ENCODE data around the gene HERPUD1. TPM values are rescaled to one million over a fixed set of nuclear protein-coding genes. Genes with fewer than 3 reads are reported as not detected.

Gene HERPUD1
- total RNA-seq, 1 donor from 2014 or later, result 42.1 TPM

DNA sequence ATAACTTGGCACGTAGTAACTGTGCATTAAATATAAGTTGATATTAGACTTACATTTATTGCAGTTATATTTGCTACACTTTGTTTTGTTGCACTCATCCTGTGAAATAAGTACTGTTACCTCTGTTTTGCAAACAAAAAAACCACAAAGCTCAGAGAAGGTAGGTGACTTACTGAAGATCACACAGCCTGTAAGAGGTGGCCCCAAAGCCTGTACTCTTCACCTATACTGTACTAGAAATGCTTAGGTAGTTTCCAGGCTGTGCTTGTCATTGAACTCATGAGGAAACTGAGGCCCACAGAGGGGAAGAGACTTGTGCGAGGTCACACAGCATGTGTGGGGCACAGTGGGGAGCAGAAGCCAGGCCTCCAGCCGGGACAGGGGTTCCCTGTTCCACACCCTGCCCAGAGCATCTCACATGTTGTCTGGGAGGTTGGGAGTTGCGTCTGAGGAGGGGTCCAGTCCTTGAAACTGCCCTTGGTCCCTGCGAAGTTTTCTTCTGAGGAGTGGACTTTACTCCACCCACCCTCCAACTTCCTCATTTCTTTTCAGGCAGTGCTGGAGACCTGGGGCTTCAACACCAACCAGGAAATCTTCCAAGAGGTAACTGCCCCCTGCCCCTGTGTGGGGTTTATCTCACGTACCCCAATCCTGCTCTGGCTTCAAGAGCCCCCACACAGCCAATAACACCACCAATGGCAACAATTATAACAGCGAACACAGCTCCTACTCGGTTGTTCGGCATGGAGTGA is 42.8 kb downstream of the HERPUD1 start:
- DNase-seq (ENCODE audit: low read depth), result no peak
- no peak for TF ChIP-seq CTCF (conservative IDR thresholded peaks at IDR 0.05; ENCODE audit: low read depth, low read length)

DNA sequence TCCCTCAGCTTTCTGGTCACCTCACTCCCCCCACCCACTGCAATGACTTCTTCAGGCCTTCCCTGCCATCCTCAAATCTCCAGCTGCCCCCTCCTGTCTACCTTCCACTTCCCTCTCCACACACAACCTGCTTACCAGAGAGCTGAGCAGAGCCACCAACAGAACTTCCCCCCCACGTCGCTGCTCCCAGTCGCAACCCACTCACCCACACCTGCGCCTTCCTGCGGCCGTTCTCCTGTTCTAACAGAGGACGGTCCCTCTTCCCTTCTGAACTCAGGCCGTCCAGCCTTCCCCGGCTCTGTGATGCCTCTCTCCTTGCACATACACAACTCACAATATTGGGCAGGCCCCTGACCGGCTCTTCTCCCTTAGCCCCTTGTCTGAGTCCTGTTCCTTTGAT is 43.8 kb downstream of the HERPUD1 start:
- DNase-seq (ENCODE audit: low read depth), result no peak
- TF ChIP-seq CTCF (conservative IDR thresholded peaks at IDR 0.05; ENCODE audit: low read depth, low read length), result no peak
- H3K4me3 ChIP-seq (ENCODE audit: low read depth, low read length), result no peak overlapping the region

More for the DNA sequence above, 42.8 kb downstream of the HERPUD1 start:
- no peak overlapping the region for H3K4me3 ChIP-seq (ENCODE audit: low read depth, low read length)

DNA sequence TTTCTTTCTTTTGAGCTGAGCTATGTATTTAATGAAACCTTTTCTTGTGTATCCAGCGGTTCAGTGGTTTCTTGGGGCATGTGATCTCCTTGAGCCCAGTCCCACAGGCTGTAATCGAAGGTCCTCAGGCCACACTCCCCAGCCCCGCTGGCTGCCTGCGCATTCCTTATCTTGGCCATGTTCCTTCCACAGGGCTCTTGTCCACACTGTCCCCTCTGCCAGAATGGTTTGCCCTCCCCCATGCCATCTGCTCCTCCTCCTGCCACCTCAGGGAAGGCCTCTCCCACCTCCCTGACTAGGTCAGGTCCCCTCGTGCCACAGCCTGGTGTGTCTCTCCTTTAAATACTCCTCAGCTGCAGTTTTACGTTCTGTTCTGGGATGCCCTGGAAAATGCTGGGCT is 45.3 kb downstream of the HERPUD1 start:
- TF ChIP-seq CTCF (conservative IDR thresholded peaks at IDR 0.05; ENCODE audit: low read depth, low read length), result no peak
- DNase-seq (ENCODE audit: low read depth), result no peak

DNA sequence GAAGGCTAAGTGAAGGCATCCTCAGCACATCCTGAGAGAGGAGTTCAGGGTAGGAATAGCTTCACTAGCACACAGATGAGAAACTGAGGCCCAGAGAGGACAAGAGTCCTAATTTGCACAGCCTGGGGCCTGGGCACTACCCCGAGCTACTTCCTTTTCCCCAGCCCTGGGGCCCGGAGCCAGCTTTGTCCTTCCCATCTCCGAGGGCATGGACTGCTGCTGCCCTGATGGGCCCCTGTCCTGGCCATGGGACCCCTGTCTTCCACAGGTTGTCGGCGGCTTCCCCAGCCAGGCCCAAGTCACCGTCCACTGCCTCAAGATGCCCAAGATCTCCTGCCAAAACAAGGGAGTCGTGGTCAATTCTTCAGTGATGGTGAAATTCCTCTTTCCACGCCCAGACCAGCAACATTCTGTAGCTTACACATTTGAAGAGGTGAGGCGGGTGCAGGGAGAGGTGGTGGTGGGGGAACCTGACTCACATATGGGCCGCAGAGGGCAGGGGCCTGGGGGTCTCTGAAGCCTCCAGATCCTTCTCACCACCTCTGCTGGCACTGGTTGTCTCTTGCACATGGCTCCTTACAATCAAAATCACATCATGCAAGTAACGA is 46.0 kb downstream of the HERPUD1 start:
- no peak for DNase-seq (ENCODE audit: low read depth)
- TF ChIP-seq CTCF (conservative IDR thresholded peaks at IDR 0.05; ENCODE audit: low read depth, low read length), result no peak
- H3K4me3 ChIP-seq (ENCODE audit: low read depth, low read length), result no peak overlapping the region

More for the DNA sequence above, 45.3 kb downstream of the HERPUD1 start:
- H3K4me3 ChIP-seq (ENCODE audit: low read depth, low read length), result no peak overlapping the region

GRCh38 chr16:56980201-56980535 is 48.2 kb downstream of the HERPUD1 start:
- no peak overlapping the region for H3K4me3 ChIP-seq (ENCODE audit: low read depth, low read length)
- no peak for DNase-seq (ENCODE audit: low read depth)
- TF ChIP-seq CTCF (conservative IDR thresholded peaks at IDR 0.05; ENCODE audit: low read depth, low read length), result no peak

- TF ChIP-seq CTCF (conservative IDR thresholded peaks at IDR 0.05; ENCODE audit: low read depth, low read length), result no peak
- no peak overlapping the region for H3K4me3 ChIP-seq (ENCODE audit: low read depth, low read length)
- no peak for DNase-seq (ENCODE audit: low read depth)
Observed at GRCh38 chr16:56980792-56981724, 49.1 kb downstream of the HERPUD1 start.

Measured in epithelial cell of proximal tubule (primary cell).